WTC11 (cell line): ENCODE results near the gene NPDC1. TPM values are rescaled to one million over a fixed set of nuclear protein-coding genes. Genes with fewer than 3 reads are reported as not detected.

Source experiments
- ATAC-seq: fragments of 200-7000 bp; cut with Tn5 transposase; 2 replicates; pipeline ENCODE4 v1.10.0; 2021; ENCODE audit warnings: mild to moderate bottlenecking, moderate library complexity
- CTCF ChIA-PET: fragments of 300-600 bp; sonication (Branson Sonifier 250); formaldehyde crosslinking; loops from one replicate; lab custom pipeline; 2021; ENCODE audit warnings: antibody characterized with exemption; lab: Charles Lee
- POLR2A ChIA-PET: fragments of 350-600 bp; sonication (Branson Sonifier 250); formaldehyde crosslinking; loops from one replicate; lab custom pipeline; 2021; ENCODE audit warnings: antibody characterized with exemption; lab: Charles Lee
- DNase-seq: peaks from one replicate; pipeline ENCODE4 v3.0.0; 2021; ENCODE audit warnings: low spot score
- H3K27ac Mint-ChIP-seq: 2 replicates; pipeline ENCODE4 v1.8.0; 2021; ENCODE audit warnings: mixed read lengths
- H3K27me3 Mint-ChIP-seq: 2 replicates; pipeline ENCODE4 v1.8.0; 2021; ENCODE audit warnings: low read depth, mild to moderate bottlenecking, moderate library complexity, mixed read lengths
- H3K36me3 Mint-ChIP-seq: 2 replicates; pipeline ENCODE4 v1.8.0; 2021; ENCODE audit warnings: mixed read lengths
- H3K4me1 Mint-ChIP-seq: 2 replicates; pipeline ENCODE4 v1.8.0; 2022; ENCODE audit warnings: mixed read lengths
- H3K4me3 Mint-ChIP-seq: 2 replicates; pipeline ENCODE4 v1.8.0; 2021; ENCODE audit warnings: mild to moderate bottlenecking, moderate library complexity, mixed read lengths
- H3K9me3 Mint-ChIP-seq: 2 replicates; pipeline ENCODE4 v1.8.0; 2021; ENCODE audit warnings: mixed read lengths
- AFF4 ChIP-seq: sonication (generic); formaldehyde crosslinking; IDR thresholded peaks from 2 replicates; pipeline ENCODE4 v1.8.1; 2023; ENCODE audit warnings: mild to moderate bottlenecking, missing genetic modification reagents, borderline replicate concordance
- ARID4B ChIP-seq: sonication (generic); formaldehyde crosslinking; IDR thresholded peaks from 2 replicates; pipeline ENCODE4 v1.8.0; 2023; ENCODE audit warnings: missing genetic modification reagents, mild to moderate bottlenecking, borderline replicate concordance
- ATF2 ChIP-seq: sonication (generic); formaldehyde crosslinking; IDR thresholded peaks from 2 replicates; pipeline ENCODE4 v1.8.1; 2022; ENCODE audit warnings: low read depth, missing genetic modification reagents, borderline replicate concordance
- E2F4 ChIP-seq: sonication (generic); formaldehyde crosslinking; IDR thresholded peaks from 2 replicates; pipeline ENCODE4 v1.8.1; 2022; ENCODE audit warnings: low read depth, mild to moderate bottlenecking, moderate library complexity, missing genetic modification reagents, borderline replicate concordance
- FOXP4 ChIP-seq: sonication (generic); formaldehyde crosslinking; IDR thresholded peaks from 2 replicates; pipeline ENCODE4 v1.8.0; 2022; ENCODE audit warnings: mild to moderate bottlenecking, missing genetic modification reagents
- GABPB1 ChIP-seq: sonication (generic); formaldehyde crosslinking; IDR thresholded peaks from 2 replicates; pipeline ENCODE4 v1.8.1; 2023; ENCODE audit warnings: mild to moderate bottlenecking, missing genetic modification reagents
- HMGXB4 ChIP-seq: sonication (generic); formaldehyde crosslinking; IDR thresholded peaks from 2 replicates; pipeline ENCODE4 v1.8.1; 2023; ENCODE audit warnings: mild to moderate bottlenecking, moderate library complexity, missing genetic modification reagents
- IRF1 ChIP-seq: sonication (generic); formaldehyde crosslinking; IDR thresholded peaks from 2 replicates; pipeline ENCODE4 v1.8.0; 2023; ENCODE audit warnings: missing genetic modification reagents
- IRF2 ChIP-seq: sonication (generic); formaldehyde crosslinking; IDR thresholded peaks from 2 replicates; pipeline ENCODE4 v1.8.0; 2022; ENCODE audit warnings: low read depth, missing genetic modification reagents, borderline replicate concordance
- MAX ChIP-seq: sonication (generic); formaldehyde crosslinking; IDR thresholded peaks from 2 replicates; pipeline ENCODE4 v1.8.0; 2022; ENCODE audit warnings: mild to moderate bottlenecking, missing genetic modification reagents
- SOX15 ChIP-seq: fragments of 250-450 bp; sonication (Bioruptor Pico); IDR thresholded peaks from 2 replicates; pipeline ENCODE4 v1.9.0; 2021; ENCODE audit warnings: mild to moderate bottlenecking
- USF2 ChIP-seq: sonication (generic); formaldehyde crosslinking; IDR thresholded peaks from 2 replicates; pipeline ENCODE4 v1.8.1; 2023; ENCODE audit warnings: mild to moderate bottlenecking, missing genetic modification reagents, moderate library complexity
- ZBTB43 ChIP-seq: sonication (generic); formaldehyde crosslinking; IDR thresholded peaks from 2 replicates; pipeline ENCODE4 v1.8.1; 2023; ENCODE audit warnings: mild to moderate bottlenecking, missing genetic modification reagents
- total RNA-seq: library from RNA; stranded (reverse); gene quantifications from 3 replicates; pipeline ENCODE4 v1.2.3, GENCODE V29; 2021

The NPDC1 gene
- total RNA-seq, 1 experiment from 2014 or later = 64.3 TPM

- TF ChIP-seq ZBTB43 (CRISPR knock-in tag) (no peak), MAX (no peak), AFF4 (CRISPR knock-in tag) (no peak), GABPB1 (CRISPR knock-in tag) (no peak), ATF2 (CRISPR knock-in tag) (no peak)
- TF ChIP-seq, all 79 proteins: peak for 0
These were observed 11.6 kb upstream of the NPDC1 start (continued) for GRCh38 chr9:137057545-137057944.

GRCh38 chr9:137056739-137057415 lies 10.9 kb upstream of the NPDC1 start:
- 0 out of 2 replicates have a peak, but pooled peaks cover 2% of the 10 kb centered on the region for H3K4me1 Mint-ChIP-seq
- DNase-seq (no peak), ATAC-seq (no peak)
- peaks cover 25% of the 10 kb centered on the region for H3K27me3 Mint-ChIP-seq
- H3K9me3 Mint-ChIP-seq = no peaks in the 10 kb centered on the region
- no peak overlapping the region for H3K27ac Mint-ChIP-seq
- CTCF ChIA-PET = interaction anchor here (1.0 to 10.4 kb wide), 7 partner anchors 8 to 266 kb away, joined by 3 to 240 read pairs (median 22); partner anchors contain the start of genes ABCA2, NPDC1, SAPCD2 and TMEM141
- no peaks in the 10 kb centered on the region for H3K36me3 Mint-ChIP-seq
- POLR2A ChIA-PET = no interaction called here
- no peak overlapping the region for H3K4me3 Mint-ChIP-seq
- TF ChIP-seq ARID4B = no peak
- TF ChIP-seq HMGXB4 (CRISPR knock-in tag) = no peak
- no peak for TF ChIP-seq IRF1 (CRISPR knock-in tag)
- no peak for TF ChIP-seq IRF2 (CRISPR knock-in tag)
- no peak for TF ChIP-seq USF2
- no peak for TF ChIP-seq FOXP4
- no peak for TF ChIP-seq E2F4 (CRISPR knock-in tag)
- no peak for TF ChIP-seq SOX15 (CRISPR knock-in tag)
